ENCODE results near the gene NDUFAF8. TPM values are rescaled to one million over a fixed set of nuclear protein-coding genes. Genes with fewer than 3 reads are reported as not detected.

Gene NDUFAF8
- total RNA-seq, 6 experiments from 2014 or later = 15.7 to 35.9 (median 23.3) TPM

DNA sequence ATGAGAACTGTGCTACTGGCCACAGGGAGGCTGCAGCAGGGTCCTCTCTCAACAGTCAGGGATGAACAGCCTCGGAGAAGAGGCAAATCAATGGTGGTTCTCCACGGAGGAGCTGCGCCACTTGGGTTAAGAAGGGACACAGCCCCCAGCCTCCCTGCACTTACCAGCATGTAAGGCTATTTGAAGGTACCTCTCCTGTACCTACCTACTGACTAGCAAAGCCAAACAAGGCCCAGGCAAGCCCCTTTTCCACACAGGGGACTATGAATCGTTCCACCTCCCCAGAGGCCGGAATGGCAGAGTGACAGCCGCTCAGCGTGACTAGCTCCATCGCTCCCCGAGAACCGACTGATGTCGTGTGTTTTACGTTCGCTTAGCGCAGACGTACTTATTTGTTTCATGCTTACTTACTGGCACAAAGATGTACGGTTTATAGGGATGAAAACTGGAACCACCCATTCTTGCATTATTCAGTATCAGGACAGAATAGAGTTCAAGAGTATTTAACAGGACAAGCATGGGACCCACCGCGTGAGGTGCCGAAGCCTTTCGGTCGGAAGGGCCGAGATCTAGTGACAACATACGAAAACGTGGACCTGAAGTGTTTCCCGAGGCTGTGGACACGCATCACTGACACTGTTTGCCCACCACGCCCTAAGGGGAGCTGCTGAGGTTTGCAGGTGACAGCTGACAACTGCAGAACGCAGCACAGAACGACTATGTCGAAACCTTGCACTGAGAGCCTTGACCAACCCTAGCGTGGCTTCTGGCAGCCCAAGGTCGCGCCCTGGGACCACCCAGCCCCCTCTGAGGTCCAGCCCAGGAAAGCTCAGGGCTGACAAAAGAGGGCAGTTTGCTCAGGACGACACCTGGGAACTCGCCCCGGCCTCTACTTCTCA is 1.3 kb upstream of the NDUFAF8 start:
- TF ChIP-seq, protein P1, sequence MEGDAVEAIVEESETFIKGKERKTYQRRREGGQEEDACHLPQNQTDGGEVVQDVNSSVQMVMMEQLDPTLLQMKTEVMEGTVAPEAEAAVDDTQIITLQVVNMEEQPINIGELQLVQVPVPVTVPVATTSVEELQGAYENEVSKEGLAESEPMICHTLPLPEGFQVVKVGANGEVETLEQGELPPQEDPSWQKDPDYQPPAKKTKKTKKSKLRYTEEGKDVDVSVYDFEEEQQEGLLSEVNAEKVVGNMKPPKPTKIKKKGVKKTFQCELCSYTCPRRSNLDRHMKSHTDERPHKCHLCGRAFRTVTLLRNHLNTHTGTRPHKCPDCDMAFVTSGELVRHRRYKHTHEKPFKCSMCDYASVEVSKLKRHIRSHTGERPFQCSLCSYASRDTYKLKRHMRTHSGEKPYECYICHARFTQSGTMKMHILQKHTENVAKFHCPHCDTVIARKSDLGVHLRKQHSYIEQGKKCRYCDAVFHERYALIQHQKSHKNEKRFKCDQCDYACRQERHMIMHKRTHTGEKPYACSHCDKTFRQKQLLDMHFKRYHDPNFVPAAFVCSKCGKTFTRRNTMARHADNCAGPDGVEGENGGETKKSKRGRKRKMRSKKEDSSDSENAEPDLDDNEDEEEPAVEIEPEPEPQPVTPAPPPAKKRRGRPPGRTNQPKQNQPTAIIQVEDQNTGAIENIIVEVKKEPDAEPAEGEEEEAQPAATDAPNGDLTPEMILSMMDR (IDR thresholded peaks at IDR 0.05) = no peak
- no peak for TF ChIP-seq POLR2A (IDR thresholded peaks at IDR 0.05)
- no peaks in the 10 kb centered on the region for H3K9me3 ChIP-seq
- intact Hi-C loops (cut with DNase I) = loop anchor here in 1 of 2 donors (10.0 kb wide), 1 partner anchor 93 kb away; no protein-coding TSS in a partner anchor
- no peaks in the 10 kb centered on the region for H3K27me3 ChIP-seq
- DNase-seq (no peak), ATAC-seq (no peak)
- H3K4me1 ChIP-seq = peaks cover 0 to 12% (median 5%) of the 10 kb centered on the region in 4 donors
- H3K36me3 ChIP-seq = peaks cover 0 to 6% (median 1%) of the 10 kb centered on the region in 4 donors
- 49% methylated on average over 9 of the region's 36 CpGs for WGBS (ENCODE audit: insufficient coverage, low coverage, low lambda C conversion rate, missing lambda C conversion rate)
- H3K27ac ChIP-seq = no peak overlapping the region
- peak overlapping the region; percentile 98 to 99 (median 99) for H3K4me3 ChIP-seq

DNA sequence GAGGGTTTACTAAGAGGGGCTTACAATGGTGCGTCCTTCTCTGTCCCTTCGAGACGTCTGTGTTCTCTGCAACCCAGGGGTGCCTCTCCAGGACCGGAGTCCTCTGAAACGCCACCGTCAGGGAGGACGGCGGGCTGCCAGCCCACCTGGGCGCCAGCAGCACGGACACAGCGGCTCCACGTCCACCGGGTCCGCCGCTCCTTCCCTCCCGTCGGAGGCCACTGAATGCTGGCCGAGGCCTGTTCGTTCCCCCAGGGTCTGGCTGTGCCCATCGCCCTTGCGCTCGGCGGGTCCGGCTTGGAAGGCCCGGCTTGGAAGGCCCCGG is 666 bp upstream of the NDUFAF8 start:
- DNase-seq = no peak
- Histone ChIP-seq H3K4me3 (peak overlapping the region; percentile 98 to 99 (median 99)), H3K36me3 (peaks cover 0 to 2% (median 0%) of the 10 kb centered on the region in 4 donors), H3K4me1 (peaks cover 0 to 12% (median 5%) of the 10 kb centered on the region in 4 donors), H3K27ac (peak overlapping the region in 2 of 3 donors; percentile 53 to 62), H3K9me3 (no peaks in the 10 kb centered on the region), H3K27me3 (no peaks in the 10 kb centered on the region)
- intact Hi-C loops (cut with DNase I) = loop anchor here in 1 of 2 donors (10.0 kb wide), 1 partner anchor 94 kb away; no protein-coding TSS in a partner anchor
- ATAC-seq = no peak
- WGBS (ENCODE audit: insufficient coverage, low coverage, low lambda C conversion rate, missing lambda C conversion rate) = 0% methylated on average over 2 of the region's 26 CpGs
- no peak for TF ChIP-seq POLR2A (IDR thresholded peaks at IDR 0.05)
- TF ChIP-seq, protein P1 (IDR thresholded peaks at IDR 0.05) = no peak

DNA sequence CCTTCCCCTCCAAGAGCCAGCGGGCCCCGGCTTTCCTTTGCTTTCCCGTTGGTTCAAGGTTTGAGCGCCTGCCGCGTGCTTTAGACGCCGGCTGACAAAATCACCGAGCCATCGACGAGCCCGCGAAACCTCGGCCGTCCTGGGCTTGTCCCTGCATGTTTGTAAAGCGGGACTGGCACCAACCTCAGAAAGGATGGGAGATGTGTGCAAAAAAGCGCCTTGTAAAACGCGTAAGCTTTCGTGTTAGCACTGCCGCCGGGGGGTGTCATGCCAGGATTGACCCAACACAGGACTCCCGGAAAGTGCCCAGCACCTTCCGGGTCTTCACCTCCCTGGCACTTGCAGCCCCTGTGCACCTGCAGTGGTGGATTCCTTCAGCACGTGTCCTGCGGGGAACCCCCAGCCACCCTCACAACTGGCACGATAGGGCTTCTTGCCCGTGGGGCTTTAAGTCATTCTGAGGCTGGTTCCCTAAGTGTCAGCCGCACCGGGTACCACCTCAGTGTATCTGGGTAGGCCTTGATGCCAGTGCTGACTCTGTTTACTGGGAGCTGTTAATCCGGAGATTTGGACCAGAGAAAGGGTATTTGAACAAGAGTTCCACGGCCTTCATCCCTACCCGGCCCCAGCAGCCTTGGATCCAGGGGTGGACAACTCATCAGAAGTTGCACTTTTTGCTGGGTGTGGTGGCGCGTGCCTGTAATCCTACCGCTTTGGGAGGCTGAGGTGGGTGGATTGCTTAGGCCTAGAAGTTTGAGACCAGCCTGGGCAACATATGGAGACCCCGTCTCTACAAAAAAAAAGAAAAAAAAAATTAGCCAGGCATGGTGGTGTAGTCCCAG is 817 bp downstream of the NDUFAF8 start:
- no peaks in the 10 kb centered on the region for H3K36me3 ChIP-seq
- intact Hi-C loops (cut with DNase I) = loop anchor here (10.0 kb wide), 2 partner anchors 95 to 215 kb away; no protein-coding TSS in a partner anchor
- TF ChIP-seq, protein P1 (IDR thresholded peaks at IDR 0.05) = no peak
- TF ChIP-seq POLR2A (IDR thresholded peaks at IDR 0.05) = no peak
- peaks cover 0 to 20% (median 5%) of the 10 kb centered on the region in 4 donors for H3K4me1 ChIP-seq
- peak overlapping the region; percentile 32 to 73 (median 33) for H3K27ac ChIP-seq
- DNase-seq = no peak
- peak overlapping the region; percentile 98 to 99 (median 99) for H3K4me3 ChIP-seq
- H3K9me3 ChIP-seq = no peaks in the 10 kb centered on the region
- WGBS (ENCODE audit: insufficient coverage, low coverage, low lambda C conversion rate, missing lambda C conversion rate) = 15% methylated on average over 28 of the region's 37 CpGs
- no peak for ATAC-seq
- no peaks in the 10 kb centered on the region for H3K27me3 ChIP-seq

DNA sequence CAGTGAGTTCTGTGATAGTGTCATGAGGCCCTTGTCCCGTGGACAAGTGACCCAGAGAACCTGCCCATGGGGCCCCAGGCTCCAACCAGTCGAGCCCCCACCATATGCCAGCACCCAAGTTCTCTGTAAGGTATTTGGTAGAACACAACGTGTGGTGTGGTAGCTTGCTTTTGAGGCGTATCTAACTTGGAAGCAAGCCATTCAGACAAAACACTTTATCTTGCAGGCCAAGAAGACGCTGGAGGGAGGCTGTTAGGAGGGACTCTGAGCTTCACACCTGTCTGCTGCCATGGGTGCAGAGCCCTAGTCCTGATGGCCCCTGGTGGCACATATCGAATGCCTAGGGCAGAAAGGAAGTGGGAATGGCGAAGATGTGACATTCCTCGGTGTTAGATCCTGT is 1.6 kb downstream of the NDUFAF8 start:
- Histone ChIP-seq H3K27me3 (no peaks in the 10 kb centered on the region), H3K4me3 (no peak overlapping the region), H3K27ac (no peak overlapping the region), H3K36me3 (no peaks in the 10 kb centered on the region), H3K9me3 (no peaks in the 10 kb centered on the region), H3K4me1 (peaks cover 0 to 28% (median 5%) of the 10 kb centered on the region in 4 donors)
- no peak for TF ChIP-seq POLR2A (IDR thresholded peaks at IDR 0.05)
- TF ChIP-seq, protein P1 (IDR thresholded peaks at IDR 0.05) = no peak
- no peak for DNase-seq
- no peak for ATAC-seq
- 68% methylated on average over 7 of the region's 8 CpGs for WGBS (ENCODE audit: insufficient coverage, low coverage, low lambda C conversion rate, missing lambda C conversion rate)
- intact Hi-C loops (cut with DNase I) = loop anchor here in 1 of 2 donors (10.0 kb wide), 1 partner anchor 216 kb away; no protein-coding TSS in a partner anchor
